Panc1 (cell line): ENCODE measurements around the gene CNIH2.

ENCODE experiments used
- POLR2AphosphoS5 ChIP-seq: IDR thresholded peaks from 2 replicates; pipeline ENCODE4 v1.6.1; 2012; ENCODE audit warnings: mild to moderate bottlenecking, low read depth, low read length, moderate library complexity
- TCF7L2 ChIP-seq: IDR thresholded peaks from 2 replicates; pipeline ENCODE4 v1.6.1; 2011; ENCODE audit warnings: mild to moderate bottlenecking, low read depth, low read length, inconsistent platforms
- TF ChIP-seq, protein P1 (sequence below): fragments of 450-650 bp; IDR thresholded peaks from 2 replicates; pipeline ENCODE4 v1.5.1; 2017; ENCODE audit warnings: mild to moderate bottlenecking

DNA sequence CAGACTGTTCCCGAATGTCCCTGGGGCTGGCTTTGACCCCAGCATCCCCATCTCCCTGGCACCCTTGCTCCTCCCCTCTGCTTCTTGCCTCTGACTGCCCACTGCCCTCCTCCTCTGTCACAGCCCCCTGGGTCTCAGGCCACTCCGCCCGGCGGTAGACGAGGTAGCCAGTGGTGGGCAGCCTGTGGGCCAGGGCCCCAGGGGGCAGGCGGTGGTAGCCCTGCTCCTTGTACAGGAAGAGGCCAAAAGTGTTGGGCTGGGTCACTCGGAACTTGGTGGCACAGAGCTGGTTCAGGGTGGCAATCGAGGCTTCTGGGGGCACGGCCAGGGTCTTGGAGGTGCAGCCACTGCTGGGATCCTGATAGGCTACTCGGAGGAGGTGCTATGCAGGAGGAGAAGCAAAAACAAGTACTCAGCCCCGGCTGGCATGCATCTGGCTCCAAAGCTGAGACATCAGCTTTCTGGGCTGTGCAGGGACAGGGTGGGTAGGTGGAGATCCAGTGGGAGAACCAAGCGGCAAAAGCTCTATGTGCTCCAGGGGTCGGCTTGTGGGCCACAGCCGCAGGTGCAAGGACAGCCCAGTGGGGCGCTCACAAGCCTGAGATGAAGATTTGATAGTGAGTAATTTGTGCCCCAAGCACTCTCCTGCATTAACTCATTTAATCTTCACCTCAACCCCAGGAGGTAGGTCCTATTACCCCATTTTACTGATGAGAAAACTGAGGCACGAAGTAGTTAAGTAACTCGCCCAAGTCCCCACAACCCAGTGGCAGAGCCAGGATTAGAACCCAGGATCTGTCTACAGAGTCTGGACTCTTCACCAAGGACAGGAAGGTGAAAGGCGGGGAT, 54.6 kb downstream of the CNIH2 start:
- TF ChIP-seq, protein P1, sequence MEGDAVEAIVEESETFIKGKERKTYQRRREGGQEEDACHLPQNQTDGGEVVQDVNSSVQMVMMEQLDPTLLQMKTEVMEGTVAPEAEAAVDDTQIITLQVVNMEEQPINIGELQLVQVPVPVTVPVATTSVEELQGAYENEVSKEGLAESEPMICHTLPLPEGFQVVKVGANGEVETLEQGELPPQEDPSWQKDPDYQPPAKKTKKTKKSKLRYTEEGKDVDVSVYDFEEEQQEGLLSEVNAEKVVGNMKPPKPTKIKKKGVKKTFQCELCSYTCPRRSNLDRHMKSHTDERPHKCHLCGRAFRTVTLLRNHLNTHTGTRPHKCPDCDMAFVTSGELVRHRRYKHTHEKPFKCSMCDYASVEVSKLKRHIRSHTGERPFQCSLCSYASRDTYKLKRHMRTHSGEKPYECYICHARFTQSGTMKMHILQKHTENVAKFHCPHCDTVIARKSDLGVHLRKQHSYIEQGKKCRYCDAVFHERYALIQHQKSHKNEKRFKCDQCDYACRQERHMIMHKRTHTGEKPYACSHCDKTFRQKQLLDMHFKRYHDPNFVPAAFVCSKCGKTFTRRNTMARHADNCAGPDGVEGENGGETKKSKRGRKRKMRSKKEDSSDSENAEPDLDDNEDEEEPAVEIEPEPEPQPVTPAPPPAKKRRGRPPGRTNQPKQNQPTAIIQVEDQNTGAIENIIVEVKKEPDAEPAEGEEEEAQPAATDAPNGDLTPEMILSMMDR, result no peak
- no peak for TF ChIP-seq POLR2AphosphoS5
- no peak for TF ChIP-seq TCF7L2
